ENCODE measurements around the gene FANCI.
"Not testable (repeated sequence)": the region's sequence is repeated elsewhere in the genome, so short reads cannot be mapped to it uniquely, and the experiment has no call there.

GRCh38 chr15:89239883-89240810, 3.6 kb upstream of the FANCI start:
- TF ChIP-seq CTCF (IDR thresholded peaks at IDR 0.05 in 2 of 3, conservative IDR thresholded peaks at IDR 0.05 in 1 of 3; ENCODE audit: borderline replicate concordance in 1 of 3, insufficient read depth in 1 of 3, low read depth in 2 of 3, low read length in 2 of 3); POLR2A (IDR thresholded peaks at IDR 0.05; ENCODE audit: borderline replicate concordance, extremely low read depth, insufficient read depth, insufficient read length); RAD21 (IDR thresholded peaks at IDR 0.05; ENCODE audit: low read depth); CEBPB (IDR thresholded peaks at IDR 0.05; ENCODE audit: low read depth); EZH2phosphoT487 (IDR thresholded peaks at IDR 0.05; ENCODE audit: borderline replicate concordance); EZH2 (IDR thresholded peaks at IDR 0.05); SRF (IDR thresholded peaks at IDR 0.05; ENCODE audit: low read depth); ZBTB33 (IDR thresholded peaks at IDR 0.05; ENCODE audit: extremely low read depth, insufficient replicate concordance, low read length); TCF7L2 (IDR thresholded peaks at IDR 0.05; ENCODE audit: borderline replicate concordance, extremely low read depth, insufficient read depth, insufficient read length): not testable (repeated sequence)
